Right renal pelvis (tissue), 4 donors: ENCODE data around the gene GAS1. TPM values are rescaled to one million over a fixed set of nuclear protein-coding genes. Genes with fewer than 3 reads are reported as not detected.

Source experiments
- DNase-seq, 4 donors: peaks; one replicate each; pipeline ENCODE4 v3.0.0-alpha.2; 2013; ENCODE audit warnings: low read depth in 4 of 4, low spot score in 3 of 4, missing footprints in 1 of 4
- polyA plus RNA-seq, 4 donors: library from polyadenylated mRNA; unstranded; fragments of 120-200 nt; gene quantifications; one replicate each; pipeline ENCODE4 v1.2.1, GENCODE V29; 2013; ENCODE audit not compliant: insufficient read length in 4 of 4

GAS1 gene
- polyA plus RNA-seq, 4 donors, result 47.6 to 57.3 (median 55.9) TPM

DNA sequence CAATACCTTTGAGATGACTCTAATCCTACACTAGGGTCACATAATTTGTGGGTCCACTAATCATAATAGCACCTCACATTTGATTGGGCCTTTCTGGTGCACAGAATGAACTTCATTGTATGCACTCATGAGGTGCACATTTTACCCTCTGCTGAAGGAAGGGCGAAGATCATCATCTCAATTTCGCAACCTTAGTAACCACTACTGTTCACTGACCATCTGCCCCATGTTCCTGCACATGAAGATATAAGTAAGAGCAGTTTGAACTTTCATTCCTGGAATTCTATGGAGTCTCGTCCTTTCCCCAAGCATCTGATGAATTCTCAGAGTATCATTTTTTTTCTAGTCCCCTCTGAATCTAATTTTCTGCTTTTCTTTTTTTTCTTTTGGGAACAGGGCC is 21.2 kb downstream of the GAS1 start:
- DNase-seq, result no peak

- DNase-seq, result no peak
These were observed 21.6 kb downstream of the GAS1 start for GRCh38 chr9:86925686-86926085.

DNA sequence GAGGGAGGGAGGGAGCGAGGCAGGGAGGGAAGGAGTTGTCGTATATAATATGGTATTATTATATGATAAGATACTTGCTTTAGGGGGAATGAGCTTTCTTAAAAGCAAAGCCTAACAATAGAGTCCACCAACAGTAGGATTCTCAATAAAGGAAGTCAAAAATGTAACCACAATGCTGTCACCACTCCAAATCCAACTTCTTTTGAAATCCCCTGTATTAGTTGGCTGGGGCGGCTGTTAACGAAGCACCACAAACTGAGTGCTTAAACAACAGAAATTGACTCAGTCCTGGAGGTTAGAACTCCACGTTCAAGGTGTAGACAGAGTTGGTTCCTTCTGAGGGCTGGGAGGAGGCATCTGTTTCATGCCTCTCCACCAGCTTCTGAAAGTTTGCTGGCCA is 23.1 kb downstream of the GAS1 start:
- DNase-seq, result no peak

DNA sequence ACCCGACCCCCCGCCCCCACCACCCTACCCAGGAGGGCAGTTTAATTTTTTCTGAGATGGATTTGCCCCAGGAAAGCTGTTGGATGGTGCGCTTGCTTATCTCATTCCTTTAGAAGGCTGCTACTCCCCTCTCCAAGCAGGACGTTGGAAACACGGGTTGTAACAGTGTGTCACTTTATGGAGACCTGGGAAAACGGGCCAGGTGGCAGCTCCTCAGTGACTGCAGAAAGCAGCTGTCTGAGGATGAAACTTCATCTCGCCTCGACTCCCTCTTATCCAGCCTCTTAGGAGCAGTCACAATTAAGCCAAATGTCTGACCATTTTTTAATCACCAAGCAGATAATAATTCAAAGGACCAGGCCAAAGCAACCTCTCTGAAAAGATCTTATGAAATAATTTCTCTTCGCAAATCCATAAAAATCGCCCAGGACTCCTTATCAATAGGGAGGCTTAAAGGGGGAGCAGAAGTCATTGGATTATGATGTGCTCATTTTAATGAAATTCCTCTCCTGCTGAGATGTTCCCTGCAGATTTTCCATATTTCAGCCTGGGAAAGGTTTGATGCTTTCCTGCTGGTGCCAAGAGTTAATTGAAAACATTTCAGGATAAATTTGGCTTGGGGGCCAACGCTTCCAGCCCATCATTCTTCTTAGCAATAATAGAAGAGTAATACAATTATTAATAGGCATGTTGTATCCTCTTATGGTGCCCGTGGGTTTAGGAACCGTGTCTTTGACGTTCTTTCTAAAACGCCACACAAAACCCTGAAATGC is 26.0 kb downstream of the GAS1 start:
- DNase-seq, result no peak

GRCh38 chr9:86918556-86918955 is 28.8 kb downstream of the GAS1 start:
- no peak for DNase-seq

GRCh38 chr9:86912210-86912609 is 35.1 kb downstream of the GAS1 start:
- DNase-seq, result no peak

DNA sequence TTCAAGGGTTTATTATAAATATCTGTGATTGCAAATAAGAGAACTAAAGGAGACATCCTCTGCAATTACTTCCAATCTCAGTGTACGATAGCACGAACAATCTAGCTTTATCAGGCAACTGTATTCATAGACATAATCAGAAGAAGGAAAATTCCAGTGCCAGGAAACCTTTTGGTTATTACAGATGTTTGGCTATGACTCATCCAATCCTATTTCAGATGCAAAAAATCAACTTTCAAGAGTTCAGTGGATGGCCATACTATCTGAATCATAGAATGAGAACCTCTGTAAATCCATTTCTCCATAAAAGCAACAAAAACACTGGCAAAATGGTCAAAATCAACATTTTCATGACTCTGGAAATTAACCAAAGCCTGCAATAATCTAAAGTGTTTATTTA is 37.9 kb downstream of the GAS1 start:
- no peak for DNase-seq

- DNase-seq, result no peak
These were observed 39.0 kb downstream of the GAS1 start for GRCh38 chr9:86908261-86908660.

- no peak for DNase-seq
These were observed 40.0 kb downstream of the GAS1 start for GRCh38 chr9:86907346-86907745.

- DNase-seq, result peak in 1 of 4 donors; percentile 28
These were observed 43.6 kb downstream of the GAS1 start for GRCh38 chr9:86903734-86904085.

DNA sequence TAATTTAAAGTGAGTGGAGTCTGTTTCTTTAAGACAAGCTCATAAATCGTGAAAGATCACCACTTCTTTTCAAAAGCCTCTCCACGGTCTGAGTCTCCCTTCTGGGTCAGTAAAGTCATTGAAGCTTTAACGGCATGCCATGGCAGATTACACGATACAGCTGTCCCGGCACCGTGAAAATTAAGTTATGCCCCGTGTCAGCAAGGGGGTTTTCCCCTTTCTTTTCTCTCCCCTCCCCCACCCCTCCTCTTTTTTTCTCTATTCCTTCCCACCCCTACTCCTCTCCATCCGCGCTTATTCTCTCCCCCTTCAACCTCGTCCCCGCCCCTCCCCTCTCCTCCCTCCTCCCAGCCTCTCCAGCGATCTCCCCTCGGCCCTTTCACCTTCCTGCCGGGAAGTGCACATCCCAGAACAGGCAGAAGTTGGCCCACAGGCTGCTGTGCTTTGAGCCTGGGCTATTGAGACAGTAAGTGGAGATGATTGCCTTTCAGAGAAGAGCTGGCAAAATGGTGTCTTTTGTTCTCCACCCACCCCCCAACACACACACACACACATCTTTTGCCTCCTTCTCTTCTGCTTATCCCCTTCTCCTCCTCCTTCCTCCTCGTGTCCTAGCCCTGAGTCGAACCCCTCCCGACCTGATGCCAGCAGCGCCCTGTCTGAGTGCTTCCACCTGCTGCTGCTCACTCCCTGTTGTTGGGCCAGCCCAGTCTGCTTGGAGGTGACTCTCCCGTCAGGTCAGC is 44.1 kb downstream of the GAS1 start:
- peak; percentile 54 to 76 (median 70) for DNase-seq

GRCh38 chr9:86902586-86902985 is 44.7 kb downstream of the GAS1 start:
- DNase-seq, result no peak

GRCh38 chr9:86902176-86902575 is 45.1 kb downstream of the GAS1 start:
- DNase-seq, result no peak

DNA sequence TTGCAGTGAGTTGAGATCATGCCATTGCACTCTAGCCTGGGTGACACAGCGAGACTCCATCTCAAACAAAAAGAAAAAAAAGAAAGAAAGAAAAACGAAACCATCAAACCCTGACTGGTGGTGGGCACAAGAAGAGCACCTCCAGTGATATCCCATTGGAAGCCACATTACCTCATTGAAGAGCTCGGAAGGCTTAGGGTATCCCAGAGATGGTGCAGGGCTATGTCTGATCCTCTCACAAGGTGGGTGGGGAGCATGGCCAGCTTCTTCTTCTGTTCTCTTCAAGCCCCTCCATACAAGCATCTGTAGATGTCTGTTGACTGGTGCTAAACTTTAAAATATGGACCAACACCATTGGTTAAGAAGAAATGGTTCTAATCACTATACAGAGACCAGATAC is 45.8 kb downstream of the GAS1 start:
- DNase-seq, result no peak
